CD4-positive, CD25-positive, alpha-beta regulatory T cell (primary cell): ENCODE measurements around the gene PPP2R2B. TPM values are rescaled to one million over a fixed set of nuclear protein-coding genes. Genes with fewer than 3 reads are reported as not detected.

ENCODE experiments used
- ATAC-seq, 2 donors: fragments of 150-1000 bp; cut with Tn5 transposase; one replicate each; pipeline ENCODE4 v1.10.0; 2021; ENCODE audit warnings: low read depth in 2 of 2, moderate number of reproducible peaks in 2 of 2, moderate library complexity in 1 of 2
- DNase-seq, 3 donors: peaks; one replicate each; pipeline versions ENCODE4 v3.0.0 to v3.0.0-alpha.2; 2012 to 2022; ENCODE audit warnings: mixed read lengths in 1 of 3
- H3K27ac ChIP-seq: one replicate; pipeline ENCODE4 v1.7.0; 2013; ENCODE audit warnings: mild to moderate bottlenecking, low read length; ENCODE audit not compliant: insufficient read depth, poor library complexity, severe bottlenecking
- H3K27me3 ChIP-seq: one replicate; pipeline ENCODE4 v1.7.0; 2013; ENCODE audit warnings: low read length; ENCODE audit not compliant: control insufficient read depth, insufficient read depth
- H3K36me3 ChIP-seq: one replicate; pipeline ENCODE4 v1.7.0; 2013; ENCODE audit warnings: mild to moderate bottlenecking, low read length, moderate library complexity; ENCODE audit not compliant: control insufficient read depth, insufficient read depth
- H3K4me1 ChIP-seq: 2 replicates; pipeline ENCODE4 v1.7.0; 2013; ENCODE audit warnings: mild to moderate bottlenecking, low read length; ENCODE audit not compliant: insufficient read depth, control insufficient read depth, poor library complexity, severe bottlenecking
- H3K4me3 ChIP-seq: one replicate; pipeline ENCODE4 v1.7.0; 2013; ENCODE audit warnings: low read depth, mild to moderate bottlenecking, low read length, moderate library complexity
- H3K9me3 ChIP-seq, 2 experiments: 1 replicate in 1 of 2; 2 replicates in 1 of 2; pipeline ENCODE4 v1.7.0; 2013; ENCODE audit warnings: low read length in 2 of 2, mild to moderate bottlenecking in 1 of 2, moderate library complexity in 1 of 2; ENCODE audit not compliant: control insufficient read depth in 2 of 2
- H3K27ac Mint-ChIP-seq, 3 donors: one replicate each; pipeline ENCODE4 v1.8.0; 2020 to 2022; ENCODE audit warnings: mild to moderate bottlenecking in 3 of 3, mixed read lengths in 3 of 3, moderate library complexity in 2 of 3
- H3K27me3 Mint-ChIP-seq: one replicate; pipeline ENCODE4 v1.8.0; 2022; ENCODE audit warnings: mild to moderate bottlenecking, mixed read lengths
- H3K36me3 Mint-ChIP-seq: one replicate; pipeline ENCODE4 v1.8.0; 2020; ENCODE audit warnings: mixed read lengths
- H3K4me1 Mint-ChIP-seq, 4 donors: one replicate each; pipeline ENCODE4 v1.8.0; 2020 to 2022; ENCODE audit warnings: mixed read lengths in 4 of 4, mild to moderate bottlenecking in 1 of 4
- H3K4me3 Mint-ChIP-seq, 4 donors: one replicate each; pipeline ENCODE4 v1.8.0; 2020 to 2022; ENCODE audit warnings: mild to moderate bottlenecking in 4 of 4, mixed read lengths in 4 of 4, moderate library complexity in 3 of 4
- H3K9me3 Mint-ChIP-seq, 7 donors: one replicate each; pipeline ENCODE4 v1.8.0; 2020 to 2022; ENCODE audit warnings: mixed read lengths in 7 of 7, mild to moderate bottlenecking in 3 of 7, moderate library complexity in 2 of 7
- polyA plus RNA-seq, 4 donors: library from polyadenylated mRNA; unstranded; fragments of 300-500 nt; fragmentation: Illumina TruSeq; gene quantifications; one replicate each; pipeline ENCODE4 v1.2.3, GENCODE V29; 2021
- total RNA-seq: library from RNA; stranded (reverse); gene quantifications from one replicate; pipeline ENCODE4 v1.2.3, GENCODE V29; 2022

The PPP2R2B gene
- total and polyA plus RNA-seq, 5 donors from 2014 or later = 6.1 to 16.7 (median 14.5) TPM

DNA sequence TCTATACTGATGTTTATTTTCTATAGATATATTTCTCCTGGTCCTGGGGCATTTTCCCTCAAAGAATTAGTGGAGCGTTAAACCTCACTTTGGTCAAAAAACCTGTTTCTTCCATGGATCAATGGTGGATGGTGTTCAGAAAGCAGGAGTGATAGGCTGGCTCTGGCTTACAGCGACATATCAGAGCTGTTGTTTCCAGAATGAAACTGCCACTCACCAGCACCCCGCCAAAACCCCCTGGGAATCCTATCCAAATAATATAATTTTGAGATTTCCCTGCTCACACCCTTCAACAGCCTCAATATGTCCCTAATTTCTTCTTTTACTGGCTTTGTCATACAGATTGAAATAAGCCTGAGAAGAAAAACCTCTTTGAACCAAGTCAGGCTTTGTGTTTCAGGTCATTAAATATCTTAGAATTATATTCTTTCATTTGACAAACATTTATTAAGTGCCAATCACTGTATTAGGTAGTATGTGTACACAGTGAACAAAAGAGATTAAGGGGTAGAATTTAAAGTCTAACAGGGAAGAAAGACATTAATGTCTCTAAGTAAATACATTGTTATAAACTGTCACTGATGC is 218.1 kb downstream of the PPP2R2B start:
- peaks cover 0 to 7% (median 3%) of the 10 kb centered on the region in 4 donors for H3K4me1 Mint-ChIP-seq
- no peaks in the 10 kb centered on the region for H3K27me3 ChIP-seq
- no peaks in the 10 kb centered on the region for H3K27me3 Mint-ChIP-seq

DNA sequence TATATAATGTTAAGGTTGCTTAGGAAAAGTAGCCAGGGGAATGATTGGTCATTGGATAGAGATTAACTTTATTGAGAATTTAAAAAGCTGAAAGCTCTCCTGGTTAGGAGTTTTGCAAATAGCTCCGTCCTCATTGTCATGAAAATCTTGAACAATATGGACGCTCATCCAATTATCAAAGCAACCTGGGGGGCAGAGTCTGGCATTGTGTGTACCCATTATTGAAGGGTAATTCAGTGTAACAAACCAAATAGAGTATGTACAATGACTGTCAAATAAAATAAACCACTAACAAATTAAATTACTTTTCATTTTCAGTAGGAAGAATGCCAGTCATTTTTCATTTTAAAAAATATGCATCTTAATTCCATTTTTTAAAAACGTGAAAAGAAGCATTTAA is 218.6 kb downstream of the PPP2R2B start:
- no peak overlapping the region for H3K4me3 ChIP-seq
- DNase-seq = no peak
- no peaks in the 10 kb centered on the region for H3K4me1 ChIP-seq
- ATAC-seq = no peak
- Mint-ChIP-seq H3K9me3 (peaks cover 0 to 1% (median 0%) of the 10 kb centered on the region in 7 donors), H3K4me1 (peaks cover 0 to 7% (median 1%) of the 10 kb centered on the region in 4 donors), H3K4me3 (no peak overlapping the region), H3K36me3 (no peaks in the 10 kb centered on the region), H3K27me3 (no peaks in the 10 kb centered on the region), H3K27ac (no peak overlapping the region)
- H3K27me3 ChIP-seq = no peaks in the 10 kb centered on the region
- H3K27ac ChIP-seq = no peak overlapping the region
- no peaks in the 10 kb centered on the region for H3K36me3 ChIP-seq
- H3K9me3 ChIP-seq = no peaks in the 10 kb centered on the region

More for the DNA sequence above, 218.1 kb downstream of the PPP2R2B start:
- no peak overlapping the region for H3K27ac ChIP-seq
- no peaks in the 10 kb centered on the region for H3K9me3 ChIP-seq
- Mint-ChIP-seq H3K9me3 (peaks cover 0 to 1% (median 0%) of the 10 kb centered on the region in 7 donors), H3K27ac (no peak overlapping the region), H3K4me3 (no peak overlapping the region), H3K36me3 (no peaks in the 10 kb centered on the region)
- DNase-seq = no peak
- no peak for ATAC-seq
- no peaks in the 10 kb centered on the region for H3K36me3 ChIP-seq
- H3K4me3 ChIP-seq = no peak overlapping the region
- H3K4me1 ChIP-seq = no peaks in the 10 kb centered on the region

DNA sequence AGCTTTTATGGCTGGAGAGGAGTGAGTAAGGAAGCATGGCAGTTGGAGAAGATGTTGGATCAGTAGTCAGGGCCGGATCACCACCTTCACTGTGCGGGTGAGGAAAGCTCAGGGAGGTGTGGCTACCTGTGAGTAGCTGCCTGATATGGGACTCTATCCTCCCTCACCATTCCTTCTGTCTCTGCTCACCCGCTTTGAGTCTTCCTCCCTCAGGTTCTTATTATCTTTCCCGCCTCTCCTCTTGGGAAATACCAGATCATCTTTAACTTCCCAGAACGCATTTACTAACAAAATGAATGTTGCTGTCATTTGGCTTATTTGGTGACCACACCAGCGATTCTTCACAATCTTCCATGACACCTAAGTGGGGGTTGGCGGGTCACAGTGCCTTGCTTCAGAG is 221.9 kb downstream of the PPP2R2B start:
- H3K27ac ChIP-seq = no peak overlapping the region
- DNase-seq (no peak), ATAC-seq (no peak)
- no peaks in the 10 kb centered on the region for H3K27me3 Mint-ChIP-seq
- no peak overlapping the region for H3K4me3 ChIP-seq
- H3K27ac Mint-ChIP-seq = no peak overlapping the region
- no peaks in the 10 kb centered on the region for H3K36me3 ChIP-seq
- H3K4me1 Mint-ChIP-seq = no peaks in the 10 kb centered on the region
- H3K9me3 Mint-ChIP-seq = peaks cover 0 to 1% (median 0%) of the 10 kb centered on the region in 7 donors
- no peak overlapping the region for H3K4me3 Mint-ChIP-seq
- no peaks in the 10 kb centered on the region for H3K4me1 ChIP-seq
- H3K27me3 ChIP-seq = no peaks in the 10 kb centered on the region
- H3K9me3 ChIP-seq = no peaks in the 10 kb centered on the region
- no peaks in the 10 kb centered on the region for H3K36me3 Mint-ChIP-seq

DNA sequence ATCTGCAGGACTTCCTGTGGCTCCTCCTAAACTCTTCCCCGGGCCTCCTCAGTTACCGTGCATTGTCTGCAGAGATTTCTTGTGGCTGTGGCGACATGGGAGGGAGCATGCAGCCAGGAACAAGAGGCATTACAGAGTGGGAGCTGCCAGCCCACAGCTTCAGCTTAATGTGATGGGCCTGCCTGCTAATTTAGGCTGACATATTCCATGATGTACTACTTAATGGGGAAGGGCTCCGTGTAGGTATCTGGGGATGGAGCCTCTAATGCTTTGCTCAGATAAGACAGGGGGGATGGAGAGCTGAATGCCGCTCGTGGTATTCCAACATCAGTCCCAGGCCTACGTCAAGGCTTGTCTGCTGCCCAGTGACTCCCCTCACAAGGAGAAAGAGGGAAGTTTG is 225.0 kb downstream of the PPP2R2B start:
- no peak for DNase-seq
- Histone ChIP-seq H3K9me3 (no peaks in the 10 kb centered on the region), H3K4me1 (no peaks in the 10 kb centered on the region), H3K27me3 (no peaks in the 10 kb centered on the region), H3K27ac (no peak overlapping the region), H3K36me3 (no peaks in the 10 kb centered on the region), H3K4me3 (no peak overlapping the region)
- no peak for ATAC-seq
- Mint-ChIP-seq H3K4me1 (no peaks in the 10 kb centered on the region), H3K4me3 (no peak overlapping the region), H3K36me3 (no peaks in the 10 kb centered on the region), H3K27me3 (no peaks in the 10 kb centered on the region), H3K9me3 (peaks cover 0 to 2% (median 0%) of the 10 kb centered on the region in 7 donors), H3K27ac (no peak overlapping the region)

DNA sequence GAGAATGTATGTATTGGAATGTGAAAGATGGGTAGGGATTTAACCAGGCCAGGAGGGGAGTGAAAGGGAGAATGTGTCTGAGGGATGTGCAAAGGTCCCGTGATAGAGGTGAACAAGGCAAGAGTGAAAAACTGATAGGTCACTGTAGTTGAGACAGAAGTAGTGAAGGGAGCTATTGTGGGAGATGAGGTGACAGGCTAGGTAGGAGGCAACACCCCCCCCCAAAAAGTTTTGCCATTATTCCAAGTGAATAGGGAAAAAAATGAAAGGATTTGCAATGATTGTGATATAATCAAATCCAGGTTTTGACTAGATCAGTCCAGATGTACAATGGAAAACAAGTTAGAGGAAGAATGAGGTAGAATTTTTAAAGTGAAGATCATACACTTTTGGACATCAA is 226.0 kb downstream of the PPP2R2B start:
- Mint-ChIP-seq H3K36me3 (no peaks in the 10 kb centered on the region), H3K4me3 (no peak overlapping the region), H3K27me3 (no peaks in the 10 kb centered on the region), H3K4me1 (no peaks in the 10 kb centered on the region), H3K9me3 (peaks cover 0 to 2% (median 0%) of the 10 kb centered on the region in 7 donors), H3K27ac (no peak overlapping the region)
- H3K9me3 ChIP-seq = no peaks in the 10 kb centered on the region
- DNase-seq = no peak
- no peaks in the 10 kb centered on the region for H3K36me3 ChIP-seq
- H3K27ac ChIP-seq = no peak overlapping the region
- H3K27me3 ChIP-seq = no peaks in the 10 kb centered on the region
- no peak for ATAC-seq
- H3K4me3 ChIP-seq = no peak overlapping the region
- H3K4me1 ChIP-seq = no peaks in the 10 kb centered on the region

DNA sequence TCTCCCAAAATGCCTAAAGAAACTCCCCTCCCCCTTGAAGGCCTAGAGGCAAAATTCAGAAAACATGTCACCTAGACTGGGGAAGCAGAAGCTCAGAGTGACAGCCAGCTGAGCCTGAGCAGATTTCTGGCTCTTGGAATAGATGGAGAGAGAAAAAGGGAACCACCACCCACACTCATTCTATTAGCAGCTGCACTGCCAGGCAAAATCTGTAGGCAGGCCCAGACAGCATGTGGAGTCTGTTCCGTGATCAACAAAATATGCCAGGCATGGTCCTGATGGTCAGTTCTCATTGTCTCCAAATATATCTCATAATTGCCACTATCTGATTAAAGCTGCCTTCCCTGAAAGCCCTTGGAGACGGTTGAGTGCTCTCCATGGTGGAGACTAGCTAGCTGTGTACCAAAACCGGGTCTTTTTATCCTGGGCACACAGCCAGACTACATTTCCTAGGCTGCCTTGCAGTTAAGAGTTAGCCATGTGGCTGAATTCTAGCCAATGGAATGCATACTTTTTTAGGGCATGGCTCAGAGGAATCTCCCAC is 230.8 kb downstream of the PPP2R2B start:
- H3K27me3 Mint-ChIP-seq = no peaks in the 10 kb centered on the region
- DNase-seq (no peak), ATAC-seq (no peak)
- Histone ChIP-seq H3K4me3 (no peak overlapping the region), H3K27ac (no peak overlapping the region), H3K27me3 (no peaks in the 10 kb centered on the region), H3K36me3 (no peaks in the 10 kb centered on the region), H3K9me3 (no peaks in the 10 kb centered on the region), H3K4me1 (no peaks in the 10 kb centered on the region)
- H3K36me3 Mint-ChIP-seq = no peaks in the 10 kb centered on the region
- peaks cover 0 to 2% (median 0%) of the 10 kb centered on the region in 7 donors for H3K9me3 Mint-ChIP-seq
- H3K27ac Mint-ChIP-seq = no peak overlapping the region
- no peak overlapping the region for H3K4me3 Mint-ChIP-seq
- no peaks in the 10 kb centered on the region for H3K4me1 Mint-ChIP-seq

DNA sequence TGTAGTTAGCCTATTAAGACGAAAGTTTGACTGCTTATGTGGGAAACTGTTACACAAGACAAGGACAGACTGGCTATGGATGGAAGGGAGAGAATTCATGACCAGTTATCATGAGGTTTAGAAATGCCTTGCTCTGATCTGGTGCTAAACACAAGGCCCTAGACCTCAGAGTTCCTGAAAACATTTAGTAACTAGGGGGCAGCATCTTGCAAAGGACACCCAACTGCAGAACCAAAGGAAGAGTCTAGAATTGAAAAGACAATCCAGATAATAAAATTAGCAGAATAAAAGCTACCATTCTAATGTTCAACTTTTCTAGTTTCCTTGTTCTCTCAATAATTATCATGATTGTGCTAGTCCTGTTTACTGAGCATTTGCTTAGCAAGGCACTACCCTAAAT is 232.1 kb downstream of the PPP2R2B start:
- no peak overlapping the region for H3K27ac ChIP-seq
- DNase-seq (no peak), ATAC-seq (no peak)
- no peaks in the 10 kb centered on the region for H3K9me3 ChIP-seq
- no peaks in the 10 kb centered on the region for H3K36me3 ChIP-seq
- Mint-ChIP-seq H3K9me3 (peaks cover 0 to 2% (median 0%) of the 10 kb centered on the region in 7 donors), H3K4me3 (no peak overlapping the region), H3K4me1 (no peaks in the 10 kb centered on the region), H3K36me3 (no peaks in the 10 kb centered on the region), H3K27me3 (no peaks in the 10 kb centered on the region), H3K27ac (no peak overlapping the region)
- H3K4me1 ChIP-seq = no peaks in the 10 kb centered on the region
- H3K4me3 ChIP-seq = no peak overlapping the region
- no peaks in the 10 kb centered on the region for H3K27me3 ChIP-seq

DNA sequence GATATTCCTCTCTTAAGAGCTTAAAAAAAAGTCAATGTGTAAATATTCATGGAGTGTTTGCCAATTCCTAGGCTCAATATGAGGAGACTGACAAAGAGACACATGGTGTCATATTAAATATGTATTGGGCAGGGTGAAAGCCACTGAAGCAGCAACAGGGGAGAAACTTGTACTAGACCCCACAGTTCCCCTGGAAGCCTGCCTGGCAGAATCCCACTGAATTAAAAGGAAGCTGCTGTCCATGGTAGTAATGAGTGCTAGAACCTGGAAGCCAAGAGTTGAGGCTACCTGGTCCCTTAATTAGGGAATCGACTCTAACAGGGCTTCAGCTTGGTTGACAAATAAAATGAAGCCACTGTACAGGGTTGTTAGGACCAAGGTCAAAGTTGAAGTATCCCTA is 233.2 kb downstream of the PPP2R2B start:
- no peak for DNase-seq
- Histone ChIP-seq H3K9me3 (no peaks in the 10 kb centered on the region), H3K4me3 (no peak overlapping the region), H3K36me3 (no peaks in the 10 kb centered on the region), H3K27me3 (no peaks in the 10 kb centered on the region), H3K4me1 (no peaks in the 10 kb centered on the region), H3K27ac (no peak overlapping the region)
- no peaks in the 10 kb centered on the region for H3K36me3 Mint-ChIP-seq
- H3K4me1 Mint-ChIP-seq = no peaks in the 10 kb centered on the region
- H3K4me3 Mint-ChIP-seq = no peak overlapping the region
- peaks cover 0 to 2% (median 0%) of the 10 kb centered on the region in 7 donors for H3K9me3 Mint-ChIP-seq
- no peak overlapping the region for H3K27ac Mint-ChIP-seq
- ATAC-seq = no peak
- no peaks in the 10 kb centered on the region for H3K27me3 Mint-ChIP-seq
